GM21367 (cell line): ENCODE results near the gene MNDA.
"Not testable (repeated sequence)": the region's sequence is repeated elsewhere in the genome, so short reads cannot be mapped to it uniquely, and the experiment has no call there.

Experiments
- ATAC-seq: cut with Tn5 transposase; IDR thresholded peaks from one replicate; pipeline ENCODE4 v1.9.1; 2021; ENCODE audit not compliant: unreplicated experiment

The MNDA gene

GRCh38 chr1:158836038-158836437 lies 4.9 kb downstream of the MNDA start:
- ATAC-seq = no peak

DNA sequence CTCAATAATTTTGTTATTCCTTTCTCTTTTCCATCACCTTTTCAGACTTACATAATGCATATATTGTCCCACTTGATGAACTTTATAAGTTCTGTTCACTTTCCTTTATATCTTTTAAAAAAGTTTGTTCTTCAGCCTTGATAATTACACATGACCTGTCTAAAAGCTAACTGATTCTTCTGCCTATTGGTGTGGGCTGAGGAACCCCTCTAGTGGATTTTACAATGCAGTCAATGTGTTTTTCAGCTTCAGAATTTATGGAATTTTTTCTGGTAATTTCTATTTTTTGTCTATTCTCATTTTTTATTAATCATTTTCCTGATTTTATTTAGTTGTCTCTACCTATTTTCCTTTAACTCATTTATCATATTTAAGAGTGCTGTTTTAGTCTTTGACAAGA lies 7.5 kb downstream of the MNDA start:
- ATAC-seq = no peak

DNA sequence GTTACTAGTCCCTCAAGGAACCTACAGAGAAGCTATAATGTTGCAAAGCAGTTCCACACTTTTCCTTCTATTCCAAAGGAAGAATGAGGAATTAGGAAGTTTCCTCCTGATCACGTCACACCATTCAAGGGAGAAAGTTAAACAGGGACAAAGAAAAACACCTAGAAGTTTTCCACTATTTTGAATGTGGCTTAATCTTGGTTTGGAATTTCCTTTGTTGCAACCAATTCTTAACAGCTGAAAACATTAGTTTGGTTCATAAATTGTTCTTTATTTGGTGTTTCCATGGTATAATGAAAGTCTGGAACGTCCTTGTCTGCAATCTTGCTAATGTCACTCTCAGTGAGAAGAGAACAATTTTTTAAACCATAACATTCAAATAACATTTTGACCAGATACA lies 8.4 kb downstream of the MNDA start:
- ATAC-seq = no peak

GRCh38 chr1:158840236-158840635 lies 9.1 kb downstream of the MNDA start:
- no peak for ATAC-seq

- no peak for ATAC-seq
Observed at GRCh38 chr1:158864595-158864994, 33.4 kb downstream of the MNDA start.

DNA sequence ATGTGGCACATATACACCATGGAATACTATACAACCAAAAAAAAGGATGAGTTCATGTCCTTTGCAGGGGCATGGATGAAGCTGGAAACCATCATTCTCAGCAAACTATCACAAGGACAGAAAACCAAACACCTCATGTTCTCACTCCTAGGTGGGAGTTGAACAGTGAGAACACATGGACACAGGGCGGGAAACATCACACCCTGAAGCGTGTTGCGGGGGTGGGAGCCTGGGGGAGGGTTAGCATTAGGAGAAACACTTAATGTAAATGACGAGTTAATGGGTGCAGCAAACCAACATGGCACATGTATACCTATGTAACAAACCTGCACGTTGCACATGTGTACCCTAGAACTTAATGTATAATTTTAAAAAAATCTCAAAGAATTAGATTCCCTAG lies 39.3 kb downstream of the MNDA start:
- not testable (repeated sequence) for ATAC-seq

DNA sequence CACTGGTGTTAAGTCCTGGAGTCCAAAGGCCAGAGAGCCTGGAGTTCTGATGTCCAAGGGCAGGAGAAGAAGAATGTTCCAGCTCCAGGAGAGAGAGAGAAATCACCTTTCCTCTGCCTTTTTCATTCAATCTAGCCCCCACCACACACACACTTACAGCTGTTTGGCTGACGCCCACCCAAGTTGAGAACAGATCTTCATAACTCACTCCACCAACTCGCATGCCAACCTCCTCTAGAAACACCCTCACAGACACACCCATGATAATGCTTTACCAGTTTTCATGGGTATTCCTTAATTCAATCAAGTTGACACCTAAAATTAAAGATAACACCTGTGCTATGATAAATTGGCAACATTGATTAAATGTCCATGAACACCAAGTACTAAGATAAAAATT lies 42.0 kb downstream of the MNDA start:
- ATAC-seq = no peak

- ATAC-seq = no peak
Observed at GRCh38 chr1:158893654-158894053, 62.5 kb downstream of the MNDA start.

DNA sequence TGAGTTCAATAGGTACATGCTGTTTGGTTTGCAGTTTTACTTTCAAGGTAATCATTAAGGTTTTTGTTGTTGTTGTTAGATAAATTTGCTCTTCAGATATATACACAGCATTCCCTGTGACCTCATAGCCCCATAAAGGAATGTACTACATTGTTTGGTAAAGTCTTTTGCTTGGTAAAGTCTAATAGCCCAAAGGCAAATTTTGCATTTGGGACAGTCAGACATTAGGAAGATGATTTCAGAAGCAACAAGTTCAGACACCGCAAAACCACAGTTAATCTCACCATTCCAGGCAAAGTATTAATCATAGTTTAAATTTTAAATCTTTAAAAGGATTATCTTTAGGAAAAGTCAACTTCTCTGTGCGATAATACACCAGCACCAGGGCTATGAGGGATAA lies 67.6 kb downstream of the MNDA start:
- no peak for ATAC-seq
